ENCODE data around the gene PSMD13.
A peak's percentile ranks its signal among the peaks of the same experiment; 100 is the strongest.
"Not testable (repeated sequence)": the region's sequence is repeated elsewhere in the genome, so short reads cannot be mapped to it uniquely, and the experiment has no call there.

PSMD13 gene

GRCh38 chr11:236774-237767 lies at the start of gene PSMD13:
Gene PSMD13 (plus strand): TSS chr11:236976. CDS start chr11:237050, 74 bp downstream.
- peak; percentile 87 for DNase-seq (ENCODE audit: low spot score)

- not testable (repeated sequence) for DNase-seq (ENCODE audit: low spot score)
Measured at GRCh38 chr11:189200-189783, 47.5 kb upstream of the PSMD13 start.

- not testable (repeated sequence) for DNase-seq (ENCODE audit: low spot score)
Measured at GRCh38 chr11:189843-190311, 46.9 kb upstream of the PSMD13 start.

- not testable (repeated sequence) for DNase-seq (ENCODE audit: low spot score)
Measured at GRCh38 chr11:190546-190945, 46.2 kb upstream of the PSMD13 start.

GRCh38 chr11:191490-192478 lies 45.0 kb upstream of the PSMD13 start:
- DNase-seq (ENCODE audit: low spot score) = not testable (repeated sequence)

GRCh38 chr11:192674-193128 lies 44.1 kb upstream of the PSMD13 start, which contains the start of gene SCGB1C1:
Gene SCGB1C1 (plus strand): TSS chr11:193078. CDS start chr11:193100, 22 bp downstream.
- not testable (repeated sequence) for DNase-seq (ENCODE audit: low spot score)

- not testable (repeated sequence) for DNase-seq (ENCODE audit: low spot score)
Measured at GRCh38 chr11:193481-193880, 43.3 kb upstream of the PSMD13 start.

- no peak for DNase-seq (ENCODE audit: low spot score)
Measured at GRCh38 chr11:196786-197731, 39.7 kb upstream of the PSMD13 start.

GRCh38 chr11:197741-198235 lies 39.0 kb upstream of the PSMD13 start:
- no peak for DNase-seq (ENCODE audit: low spot score)

- DNase-seq (ENCODE audit: low spot score) = no peak
Measured at GRCh38 chr11:198236-198806, 38.5 kb upstream of the PSMD13 start.

GRCh38 chr11:199004-199581 lies 37.7 kb upstream of the PSMD13 start:
- no peak for DNase-seq (ENCODE audit: low spot score)

GRCh38 chr11:199782-200181 lies 37.0 kb upstream of the PSMD13 start:
- no peak for DNase-seq (ENCODE audit: low spot score)

GRCh38 chr11:200224-201003 lies 36.4 kb upstream of the PSMD13 start:
- DNase-seq (ENCODE audit: low spot score) = no peak

- no peak for DNase-seq (ENCODE audit: low spot score)
Measured at GRCh38 chr11:201966-202365, 34.8 kb upstream of the PSMD13 start.

GRCh38 chr11:202490-202889 lies 34.3 kb upstream of the PSMD13 start:
- DNase-seq (ENCODE audit: low spot score) = no peak

- DNase-seq (ENCODE audit: low spot score) = no peak
Measured at GRCh38 chr11:203056-203944, 33.5 kb upstream of the PSMD13 start.

- DNase-seq (ENCODE audit: low spot score) = no peak
Measured at GRCh38 chr11:203945-204586, 32.7 kb upstream of the PSMD13 start.
